GM18505 (cell line): ENCODE data around the gene GCNA.
"Not testable (repeated sequence)": the region's sequence is repeated elsewhere in the genome, so short reads cannot be mapped to it uniquely, and the experiment has no call there.

ENCODE experiments used
- ATAC-seq: cut with Tn5 transposase; IDR thresholded peaks from one replicate; pipeline ENCODE4 v1.9.1; 2021; ENCODE audit not compliant: unreplicated experiment
- POLR2A ChIP-seq: IDR thresholded peaks from 4 replicates; pipeline ENCODE4 v1.6.1; 2011; ENCODE audit warnings: borderline replicate concordance; ENCODE audit not compliant: insufficient read depth, insufficient read length; ENCODE audit errors: extremely low read depth

GCNA gene

GRCh38 chrX:71660562-71661416 is 82.6 kb downstream of the GCNA start:
- ATAC-seq = no peak
- no peak for TF ChIP-seq POLR2A

- no peak for TF ChIP-seq POLR2A
These were observed 83.7 kb downstream of the GCNA start for GRCh38 chrX:71661919-71662318.

GRCh38 chrX:71662654-71663053 is 84.4 kb downstream of the GCNA start:
- ATAC-seq = not testable (repeated sequence)

More at GRCh38 chrX:71661919-71662318, 83.7 kb downstream of the GCNA start:
- no peak for ATAC-seq
